Liver (tissue), 9 donors: ENCODE results near the gene PTAFR. TPM values are rescaled to one million over a fixed set of nuclear protein-coding genes. Genes with fewer than 3 reads are reported as not detected.

Source experiments
- DNase-seq: peaks from one replicate; pipeline ENCODE4 v3.0.0-alpha.2; 2017; ENCODE audit warnings: low spot score
- H3K27ac ChIP-seq, 2 donors: one replicate each; pipeline ENCODE4 v1.7.0; 2013; ENCODE audit warnings: inconsistent platforms in 2 of 2, low read length in 2 of 2, control low read depth in 1 of 2, low read depth in 1 of 2, mild to moderate bottlenecking in 1 of 2
- H3K27me3 ChIP-seq, 4 donors: one replicate each; pipeline versions ENCODE4 v1.6.1 to v1.7.0; 2013; ENCODE audit warnings: low read length in 3 of 4, inconsistent platforms in 1 of 4, mild to moderate bottlenecking in 1 of 4, moderate library complexity in 1 of 4; ENCODE audit not compliant: control insufficient read depth in 4 of 4, insufficient read depth in 4 of 4
- H3K36me3 ChIP-seq, 4 donors: one replicate each; pipeline versions ENCODE4 v1.6.1 to v1.7.0; 2013; ENCODE audit warnings: low read length in 3 of 4, mild to moderate bottlenecking in 3 of 4, low read depth in 1 of 4, moderate library complexity in 1 of 4; ENCODE audit not compliant: control insufficient read depth in 4 of 4, insufficient read depth in 3 of 4
- H3K4me1 ChIP-seq, 4 donors: one replicate each; pipeline versions ENCODE4 v1.6.1 to v1.7.0; 2013; ENCODE audit warnings: low read length in 3 of 4, mild to moderate bottlenecking in 3 of 4, moderate library complexity in 1 of 4; ENCODE audit not compliant: control insufficient read depth in 4 of 4, insufficient read depth in 4 of 4
- H3K4me3 ChIP-seq, 3 donors: one replicate each; pipeline versions ENCODE4 v1.6.1 to v1.7.0; 2013; ENCODE audit warnings: low read length in 3 of 3, control low read depth in 1 of 3, low read depth in 1 of 3, mild to moderate bottlenecking in 1 of 3
- H3K9ac ChIP-seq, 2 donors: one replicate each; pipeline ENCODE4 v1.7.0; 2013; ENCODE audit warnings: low read length in 2 of 2, mild to moderate bottlenecking in 2 of 2, moderate library complexity in 2 of 2, control low read depth in 1 of 2, low read depth in 1 of 2
- H3K9me3 ChIP-seq, 4 donors: one replicate each; pipeline versions ENCODE4 v1.6.1 to v1.7.0; 2013; ENCODE audit warnings: low read length in 3 of 4; ENCODE audit not compliant: control insufficient read depth in 4 of 4
- CTCF ChIP-seq: fragments of 150-350 bp; IDR thresholded peaks from 2 replicates; pipeline ENCODE4 v1.5.1; 2017; ENCODE audit warnings: improper control_type of control experiment, low read depth, low read length; ENCODE audit not compliant: missing input control
- EGR1 ChIP-seq, 2 donors: IDR thresholded peaks; 2 replicates each; pipeline ENCODE4 v1.6.1; 2016 to 2018; ENCODE audit warnings: antibody characterized with exemption in 2 of 2, low read depth in 2 of 2
- FOXA2 ChIP-seq: IDR thresholded peaks from 2 replicates; pipeline ENCODE4 v1.6.1; 2016; ENCODE audit warnings: antibody characterized with exemption
- HNF4A ChIP-seq, 2 donors: conservative IDR thresholded peaks; 2 replicates each; pipeline ENCODE4 v1.6.1; 2016; ENCODE audit warnings: antibody characterized with exemption in 2 of 2, mild to moderate bottlenecking in 2 of 2
- HNF4G ChIP-seq: IDR thresholded peaks from 2 replicates; pipeline ENCODE4 v1.6.1; 2016; ENCODE audit warnings: antibody characterized with exemption
- NR2F2 ChIP-seq: IDR thresholded peaks from 2 replicates; pipeline ENCODE4 v1.6.1; 2016; ENCODE audit warnings: antibody characterized with exemption
- RAD21 ChIP-seq, 2 donors: IDR thresholded peaks; 2 replicates each; pipeline ENCODE4 v1.6.1; 2016; ENCODE audit warnings: antibody characterized with exemption in 2 of 2, mild to moderate bottlenecking in 2 of 2
- RXRA ChIP-seq, 2 donors: IDR thresholded peaks; 2 replicates each; pipeline ENCODE4 v1.6.1; 2017 to 2018; ENCODE audit warnings: antibody characterized with exemption in 2 of 2, mild to moderate bottlenecking in 1 of 2
- SP1 ChIP-seq: IDR thresholded peaks from 2 replicates; pipeline ENCODE4 v1.6.1; 2018; ENCODE audit warnings: antibody characterized with exemption, mild to moderate bottlenecking
- TAF1 ChIP-seq: conservative IDR thresholded peaks from 2 replicates; pipeline ENCODE4 v1.6.1; 2016; ENCODE audit warnings: antibody characterized with exemption, mild to moderate bottlenecking
- WGBS: extraction: QIAGEN DNeasy Blood & Tissue Kit; methylation state at CpG from one replicate; pipeline ENCODE4 v1.1.7; 2013; 5-methylcytosine and 5-hydroxymethylcytosine counted together
- polyA plus RNA-seq, 2 donors: library from polyadenylated mRNA; stranded (reverse) in 1 of 2; unstranded in 1 of 2; fragments of 200-250 nt in 1 of 2; fragments of >200 nt in 1 of 2; fragmentation: Nextera tagmentation in 1 of 2; extraction: Ambion mirVana in 1 of 2; gene quantifications; one replicate each; pipeline versions ENCODE4 v1.2.1 to v1.2.3, GENCODE V29; 2013 to 2015
- total RNA-seq, 2 donors: library from RNA; depleted of rRNA; stranded (reverse); fragments of >200 nt; gene quantifications; one replicate each; pipeline ENCODE4 v1.2.3, GENCODE V29; 2014
- TF ChIP-seq, protein P1 (sequence below): IDR thresholded peaks from 2 replicates; pipeline ENCODE4 v1.6.1; 2016; ENCODE audit warnings: antibody characterized with exemption, mild to moderate bottlenecking
- donor health status: healthy.
- donor health status: healthy.
- donor health status: healthy.
- donor health status: healthy.
- donor health status: healthy.

PTAFR gene
- total and polyA plus RNA-seq, 4 donors = 0.82 to 4.1 (median 2.1) TPM

DNA sequence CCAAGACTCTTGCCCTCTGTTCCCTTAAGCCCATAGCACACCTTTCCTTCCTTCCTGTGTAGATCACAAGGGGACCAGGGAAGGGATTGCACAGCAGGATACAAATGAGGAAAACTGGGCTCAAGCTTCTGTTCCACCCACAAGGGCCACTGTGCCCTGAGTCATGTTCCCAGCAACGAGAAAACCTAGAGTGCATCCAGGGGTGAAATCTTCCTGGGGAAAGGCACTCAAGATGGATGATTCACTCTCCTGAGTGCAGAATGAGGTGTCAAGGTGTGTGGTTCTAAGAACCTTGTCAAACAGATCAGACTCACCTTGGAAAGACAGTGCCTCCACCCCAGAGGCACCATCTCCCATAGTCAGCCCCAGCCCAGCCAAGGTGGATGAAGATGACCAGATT, 47.3 kb downstream of the PTAFR start:
- WGBS = 94% methylated on average over 1 of the region's 1 CpG
- H3K36me3 ChIP-seq = no peaks in the 10 kb centered on the region
- TF ChIP-seq, protein P1, sequence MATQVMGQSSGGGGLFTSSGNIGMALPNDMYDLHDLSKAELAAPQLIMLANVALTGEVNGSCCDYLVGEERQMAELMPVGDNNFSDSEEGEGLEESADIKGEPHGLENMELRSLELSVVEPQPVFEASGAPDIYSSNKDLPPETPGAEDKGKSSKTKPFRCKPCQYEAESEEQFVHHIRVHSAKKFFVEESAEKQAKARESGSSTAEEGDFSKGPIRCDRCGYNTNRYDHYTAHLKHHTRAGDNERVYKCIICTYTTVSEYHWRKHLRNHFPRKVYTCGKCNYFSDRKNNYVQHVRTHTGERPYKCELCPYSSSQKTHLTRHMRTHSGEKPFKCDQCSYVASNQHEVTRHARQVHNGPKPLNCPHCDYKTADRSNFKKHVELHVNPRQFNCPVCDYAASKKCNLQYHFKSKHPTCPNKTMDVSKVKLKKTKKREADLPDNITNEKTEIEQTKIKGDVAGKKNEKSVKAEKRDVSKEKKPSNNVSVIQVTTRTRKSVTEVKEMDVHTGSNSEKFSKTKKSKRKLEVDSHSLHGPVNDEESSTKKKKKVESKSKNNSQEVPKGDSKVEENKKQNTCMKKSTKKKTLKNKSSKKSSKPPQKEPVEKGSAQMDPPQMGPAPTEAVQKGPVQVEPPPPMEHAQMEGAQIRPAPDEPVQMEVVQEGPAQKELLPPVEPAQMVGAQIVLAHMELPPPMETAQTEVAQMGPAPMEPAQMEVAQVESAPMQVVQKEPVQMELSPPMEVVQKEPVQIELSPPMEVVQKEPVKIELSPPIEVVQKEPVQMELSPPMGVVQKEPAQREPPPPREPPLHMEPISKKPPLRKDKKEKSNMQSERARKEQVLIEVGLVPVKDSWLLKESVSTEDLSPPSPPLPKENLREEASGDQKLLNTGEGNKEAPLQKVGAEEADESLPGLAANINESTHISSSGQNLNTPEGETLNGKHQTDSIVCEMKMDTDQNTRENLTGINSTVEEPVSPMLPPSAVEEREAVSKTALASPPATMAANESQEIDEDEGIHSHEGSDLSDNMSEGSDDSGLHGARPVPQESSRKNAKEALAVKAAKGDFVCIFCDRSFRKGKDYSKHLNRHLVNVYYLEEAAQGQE = no peak
- no peak for TF ChIP-seq HNF4G
- no peak for TF ChIP-seq FOXA2
- TF ChIP-seq CTCF = no peak
- no peak for TF ChIP-seq EGR1 (IDR thresholded peaks at IDR 0.05; ENCODE audit: low read depth in 2 of 2)
- TF ChIP-seq HNF4A (conservative IDR thresholded peaks at IDR 0.05) = no peak
- no peak for DNase-seq
- H3K9ac ChIP-seq = no peak overlapping the region
- no peaks in the 10 kb centered on the region for H3K27me3 ChIP-seq
- H3K9me3 ChIP-seq = no peaks in the 10 kb centered on the region
- no peak overlapping the region for H3K4me3 ChIP-seq
- H3K4me1 ChIP-seq = no peaks in the 10 kb centered on the region
- H3K27ac ChIP-seq = no peak overlapping the region

DNA sequence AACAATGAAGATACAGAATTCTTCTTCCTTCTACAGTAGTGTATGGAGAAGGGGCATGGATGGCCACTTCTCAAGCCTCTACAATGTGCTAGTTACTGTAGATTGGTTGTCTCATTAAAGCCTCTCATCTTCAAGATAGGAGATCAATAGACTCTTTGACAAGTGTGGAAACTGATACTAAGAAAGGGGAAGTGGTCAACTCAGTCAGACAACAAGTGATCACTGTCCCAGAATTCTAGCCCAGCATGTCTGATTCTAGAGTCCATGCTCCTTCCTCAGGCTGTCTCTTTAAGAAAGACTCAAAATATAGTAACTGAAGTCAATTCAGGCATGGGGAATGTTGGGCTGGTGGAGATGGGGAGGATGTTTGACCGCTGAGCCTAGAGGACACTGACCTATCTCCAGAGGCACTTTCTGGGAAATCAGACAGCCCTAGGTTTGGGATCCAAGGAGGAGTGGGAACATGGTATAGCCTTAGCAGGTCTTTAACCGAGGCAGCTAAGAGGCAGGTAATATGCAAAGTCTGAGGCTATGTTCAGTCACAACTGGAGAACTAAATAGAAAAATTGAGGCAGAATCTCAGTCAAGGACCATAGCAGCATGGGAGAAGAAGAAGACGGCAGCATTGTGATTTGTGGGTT, 48.8 kb downstream of the PTAFR start:
- WGBS = 63% methylated on average over 3 of the region's 3 CpGs
- TF ChIP-seq RXRA (IDR thresholded peaks at IDR 0.05) (peak; percentile 42 to 57), SP1 (no peak)

DNA sequence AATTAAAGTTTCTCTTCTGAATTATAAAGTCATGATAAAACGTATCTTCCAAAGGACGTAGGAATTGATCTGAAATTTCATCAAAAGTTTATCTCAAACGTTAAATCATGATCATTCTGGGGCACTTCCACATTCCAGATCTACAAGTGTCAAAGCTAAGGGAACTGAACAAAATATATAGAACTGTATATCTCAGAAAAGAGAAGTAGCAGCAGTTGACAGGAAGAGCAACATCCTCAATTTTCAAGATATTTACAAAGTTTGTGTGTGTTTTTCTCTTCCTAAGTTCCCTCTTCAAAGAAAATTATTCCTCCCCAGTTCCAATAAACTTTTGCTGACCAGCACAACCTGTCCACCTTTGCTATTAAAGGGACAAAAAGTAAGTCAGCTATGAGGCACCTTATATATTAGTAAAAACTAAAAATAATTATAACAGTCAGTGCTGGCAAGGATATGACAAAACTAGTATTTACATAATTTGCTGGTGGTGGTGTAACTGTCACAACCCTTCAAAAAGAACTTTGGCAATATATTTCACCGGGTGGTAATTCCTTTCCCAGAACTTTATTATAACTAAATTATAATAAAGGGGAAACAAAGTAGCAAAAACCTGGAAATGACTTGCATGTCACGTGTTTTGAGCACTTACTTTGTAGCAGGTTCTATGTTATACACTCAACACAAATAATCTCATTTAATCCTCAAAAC, 49.6 kb downstream of the PTAFR start:
- H3K4me3 ChIP-seq = no peak overlapping the region

More for the DNA sequence above, 48.8 kb downstream of the PTAFR start:
- Histone ChIP-seq H3K36me3 (no peaks in the 10 kb centered on the region), H3K4me3 (no peak overlapping the region), H3K27me3 (no peaks in the 10 kb centered on the region), H3K27ac (peak overlapping the region; percentile 41 to 66), H3K9ac (no peak overlapping the region), H3K4me1 (no peaks in the 10 kb centered on the region), H3K9me3 (no peaks in the 10 kb centered on the region)
- no peak for DNase-seq

More for the DNA sequence above, 49.6 kb downstream of the PTAFR start:
- H3K4me1 ChIP-seq = no peaks in the 10 kb centered on the region
- peak overlapping the region in 1 of 2 donors; percentile 66 for H3K27ac ChIP-seq
- no peak overlapping the region for H3K9ac ChIP-seq
- no peaks in the 10 kb centered on the region for H3K9me3 ChIP-seq
- H3K36me3 ChIP-seq = no peaks in the 10 kb centered on the region
- no peaks in the 10 kb centered on the region for H3K27me3 ChIP-seq
- 54% methylated on average over 5 of the region's 5 CpGs for WGBS
- TF ChIP-seq EGR1 (IDR thresholded peaks at IDR 0.05; ENCODE audit: low read depth in 2 of 2) = no peak
- TF ChIP-seq TAF1 = no peak
- TF ChIP-seq HNF4A (conservative IDR thresholded peaks at IDR 0.05) = no peak
- TF ChIP-seq NR2F2 = no peak
- no peak for TF ChIP-seq RXRA (IDR thresholded peaks at IDR 0.05)
- TF ChIP-seq RAD21 (IDR thresholded peaks at IDR 0.05) = no peak
- DNase-seq = no peak
